ENCODE data around the gene BOD1L1.

DNA sequence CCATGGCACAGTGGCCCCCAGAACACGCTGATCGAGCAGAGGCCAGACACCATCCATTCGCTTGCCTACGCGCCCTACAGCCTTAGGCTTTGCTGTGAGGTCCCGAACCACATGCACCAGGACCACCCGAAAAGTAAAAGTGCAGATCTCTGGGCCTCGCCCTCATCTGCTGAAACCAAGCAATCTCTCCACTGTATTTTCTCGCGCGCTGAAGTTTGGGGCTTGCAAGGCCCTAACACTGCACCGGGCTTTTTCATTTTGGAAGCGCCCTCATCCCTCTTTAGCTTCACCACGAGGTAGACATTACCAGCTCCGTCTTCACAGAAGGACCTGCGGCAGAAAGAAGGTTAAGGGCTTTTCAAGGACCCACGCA is 104.4 kb downstream of the BOD1L1 start:
- TF ChIP-seq SP1 (IDR thresholded peaks at IDR 0.05) (no peak), BHLHE40 (IDR thresholded peaks at IDR 0.05; ENCODE audit: borderline replicate concordance) (no peak), FOXA1 (IDR thresholded peaks at IDR 0.05) (no peak), ARNT (IDR thresholded peaks at IDR 0.05) (no peak), NFRKB (IDR thresholded peaks at IDR 0.05) (no peak), ELF4 (IDR thresholded peaks at IDR 0.05) (no peak)

Data from HEK293T (cell line).